GM10266 (cell line): ENCODE data around the gene CBX4.

ENCODE experiments used
- DNase-seq: peaks from one replicate; pipeline ENCODE4 v3.0.0; 2012; ENCODE audit errors: extremely low spot score
- TF ChIP-seq, protein P1 (sequence below): IDR thresholded peaks from 2 replicates; pipeline ENCODE4 v1.5.1; 2012; ENCODE audit warnings: mild to moderate bottlenecking, low read depth; ENCODE audit not compliant: control insufficient read depth, insufficient read depth; ENCODE audit errors: missing control alignments

CBX4 gene

DNA sequence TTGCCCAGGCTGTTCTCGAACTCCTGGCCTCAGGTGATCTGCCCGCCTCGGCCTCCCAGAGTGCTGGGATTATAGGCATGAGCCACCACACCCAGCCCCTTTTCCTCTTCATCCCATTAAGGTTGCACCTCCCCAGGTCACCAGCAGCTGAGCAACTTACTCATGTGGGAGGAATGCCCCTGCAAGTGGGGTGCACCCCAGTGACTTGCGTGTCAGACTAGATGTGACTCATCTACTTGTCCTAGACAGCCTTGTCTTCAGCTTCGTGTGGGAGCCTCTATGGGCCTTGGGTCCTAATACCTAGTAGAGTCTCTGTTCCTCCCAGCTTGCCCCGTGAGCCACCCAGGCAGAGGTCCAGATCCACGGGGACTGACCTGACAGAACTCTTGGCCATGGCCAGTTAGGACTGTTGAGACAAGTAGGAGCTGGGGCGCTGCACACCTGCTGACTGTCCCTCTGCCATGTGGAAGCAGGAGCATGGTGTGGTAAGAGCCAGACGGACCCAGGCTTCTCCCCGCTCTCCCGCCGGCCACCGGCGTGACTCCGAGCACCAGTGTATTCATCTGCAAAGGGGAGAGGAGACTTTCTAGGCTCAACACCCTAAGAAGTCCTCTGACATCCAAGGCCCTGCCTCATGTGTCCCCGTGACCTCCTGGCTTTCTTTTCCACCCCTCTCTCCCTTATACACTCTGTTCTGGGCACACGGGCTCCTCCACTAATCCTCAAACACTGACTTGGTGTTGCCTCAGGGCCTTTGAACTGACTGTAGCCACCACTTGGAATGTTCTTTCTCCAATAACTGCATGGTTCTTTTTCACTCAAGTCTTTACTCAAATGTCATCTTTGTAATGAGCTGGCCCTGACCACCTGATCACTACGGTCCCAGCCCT lies 11.6 kb upstream of the CBX4 start:
- TF ChIP-seq, protein P1, sequence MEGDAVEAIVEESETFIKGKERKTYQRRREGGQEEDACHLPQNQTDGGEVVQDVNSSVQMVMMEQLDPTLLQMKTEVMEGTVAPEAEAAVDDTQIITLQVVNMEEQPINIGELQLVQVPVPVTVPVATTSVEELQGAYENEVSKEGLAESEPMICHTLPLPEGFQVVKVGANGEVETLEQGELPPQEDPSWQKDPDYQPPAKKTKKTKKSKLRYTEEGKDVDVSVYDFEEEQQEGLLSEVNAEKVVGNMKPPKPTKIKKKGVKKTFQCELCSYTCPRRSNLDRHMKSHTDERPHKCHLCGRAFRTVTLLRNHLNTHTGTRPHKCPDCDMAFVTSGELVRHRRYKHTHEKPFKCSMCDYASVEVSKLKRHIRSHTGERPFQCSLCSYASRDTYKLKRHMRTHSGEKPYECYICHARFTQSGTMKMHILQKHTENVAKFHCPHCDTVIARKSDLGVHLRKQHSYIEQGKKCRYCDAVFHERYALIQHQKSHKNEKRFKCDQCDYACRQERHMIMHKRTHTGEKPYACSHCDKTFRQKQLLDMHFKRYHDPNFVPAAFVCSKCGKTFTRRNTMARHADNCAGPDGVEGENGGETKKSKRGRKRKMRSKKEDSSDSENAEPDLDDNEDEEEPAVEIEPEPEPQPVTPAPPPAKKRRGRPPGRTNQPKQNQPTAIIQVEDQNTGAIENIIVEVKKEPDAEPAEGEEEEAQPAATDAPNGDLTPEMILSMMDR = no peak
- DNase-seq = no peak

DNA sequence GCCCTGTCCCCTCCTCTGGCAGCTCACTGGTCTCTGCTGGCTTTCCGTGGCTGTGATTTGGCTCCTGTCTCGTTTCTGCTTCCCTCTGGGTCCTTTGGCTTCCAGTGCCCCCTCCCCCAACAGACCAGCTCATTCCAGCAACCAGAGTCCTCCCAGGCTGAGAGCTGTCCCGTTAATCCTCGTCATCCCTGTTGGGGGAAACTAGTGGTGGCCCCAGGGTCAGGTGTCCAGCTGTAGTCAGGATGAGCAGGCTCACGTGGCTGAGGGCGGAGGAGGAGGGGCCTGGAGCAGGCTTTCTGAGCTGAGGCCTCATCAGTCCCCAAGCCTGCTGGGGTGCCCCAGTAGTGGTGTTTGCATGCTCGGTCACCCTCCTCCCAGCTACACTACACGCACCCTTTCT lies 10.7 kb upstream of the CBX4 start:
- no peak for DNase-seq

DNA sequence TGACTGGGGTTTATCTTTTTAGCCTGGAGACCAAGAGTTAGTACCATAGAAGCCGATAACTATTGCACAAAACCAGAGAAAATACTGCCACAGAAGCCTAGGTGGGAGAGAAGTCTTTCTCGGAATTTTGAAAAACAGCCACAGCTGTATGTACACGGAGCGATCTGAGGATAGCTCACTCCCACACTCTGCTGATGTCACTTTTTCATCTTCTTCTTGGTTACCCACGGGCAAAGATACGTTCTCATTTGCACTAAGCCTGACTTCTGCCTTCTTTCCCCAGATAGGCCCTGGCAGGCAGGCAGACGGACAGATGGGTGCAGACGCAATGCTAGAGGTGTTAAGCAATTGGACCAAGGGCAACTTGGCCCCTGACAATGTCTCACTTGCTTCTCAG lies 9.1 kb upstream of the CBX4 start:
- TF ChIP-seq, protein P1 = no peak
- no peak for DNase-seq

More for the DNA sequence above, 10.7 kb upstream of the CBX4 start:
- TF ChIP-seq, protein P1 = no peak

DNA sequence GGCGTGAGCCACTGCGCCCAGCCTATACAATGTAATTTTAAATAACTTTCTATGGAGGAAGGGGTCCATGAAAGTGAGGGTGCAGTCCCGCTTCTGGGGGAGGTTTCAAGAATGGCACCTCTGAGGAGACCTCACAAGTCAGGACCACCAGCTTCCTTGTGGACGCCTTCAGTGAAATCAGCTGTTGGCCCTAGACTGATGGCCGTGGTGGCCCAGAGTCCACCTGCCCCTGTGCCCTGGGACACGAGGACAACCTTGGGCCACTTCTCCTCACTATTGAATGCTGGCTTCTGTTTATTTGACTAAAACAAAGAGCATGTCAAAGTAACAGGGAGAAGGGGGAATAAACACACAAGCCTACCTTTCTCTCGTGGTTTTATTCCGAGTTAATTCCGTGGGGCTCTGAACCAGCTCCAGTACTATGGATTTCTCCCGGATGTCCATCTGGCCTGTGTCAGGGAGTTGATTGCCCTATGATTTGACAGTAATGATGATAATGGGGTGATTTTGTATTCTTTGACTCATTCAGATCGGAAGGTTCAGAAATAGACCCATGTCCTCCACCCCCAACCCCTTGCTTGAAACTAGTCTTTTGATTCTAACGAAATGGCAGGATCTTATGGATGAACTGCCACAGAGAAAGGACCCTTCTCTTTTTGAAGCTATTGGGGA lies 8.6 kb upstream of the CBX4 start:
- no peak for DNase-seq

DNA sequence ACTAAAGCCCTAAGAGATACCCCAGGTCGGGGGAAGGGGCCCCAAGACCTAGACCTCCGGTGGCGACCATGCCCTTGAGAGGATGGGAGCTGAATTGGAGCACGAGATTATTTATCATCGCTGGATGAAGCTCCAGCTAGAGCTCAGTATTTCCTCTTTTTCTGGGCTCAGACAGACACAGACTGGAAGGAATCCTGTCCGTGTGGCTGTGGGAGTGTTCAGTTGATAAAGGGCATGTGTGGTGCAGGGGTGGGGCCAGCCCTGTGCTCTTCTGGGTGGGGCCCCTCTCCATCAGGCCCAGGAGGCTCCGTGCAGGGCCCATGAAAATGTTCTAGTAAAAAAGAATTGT lies 6.3 kb upstream of the CBX4 start:
- no peak for DNase-seq
- TF ChIP-seq, protein P1 = no peak

More for the DNA sequence above, 8.6 kb upstream of the CBX4 start:
- TF ChIP-seq, protein P1 = no peak

DNA sequence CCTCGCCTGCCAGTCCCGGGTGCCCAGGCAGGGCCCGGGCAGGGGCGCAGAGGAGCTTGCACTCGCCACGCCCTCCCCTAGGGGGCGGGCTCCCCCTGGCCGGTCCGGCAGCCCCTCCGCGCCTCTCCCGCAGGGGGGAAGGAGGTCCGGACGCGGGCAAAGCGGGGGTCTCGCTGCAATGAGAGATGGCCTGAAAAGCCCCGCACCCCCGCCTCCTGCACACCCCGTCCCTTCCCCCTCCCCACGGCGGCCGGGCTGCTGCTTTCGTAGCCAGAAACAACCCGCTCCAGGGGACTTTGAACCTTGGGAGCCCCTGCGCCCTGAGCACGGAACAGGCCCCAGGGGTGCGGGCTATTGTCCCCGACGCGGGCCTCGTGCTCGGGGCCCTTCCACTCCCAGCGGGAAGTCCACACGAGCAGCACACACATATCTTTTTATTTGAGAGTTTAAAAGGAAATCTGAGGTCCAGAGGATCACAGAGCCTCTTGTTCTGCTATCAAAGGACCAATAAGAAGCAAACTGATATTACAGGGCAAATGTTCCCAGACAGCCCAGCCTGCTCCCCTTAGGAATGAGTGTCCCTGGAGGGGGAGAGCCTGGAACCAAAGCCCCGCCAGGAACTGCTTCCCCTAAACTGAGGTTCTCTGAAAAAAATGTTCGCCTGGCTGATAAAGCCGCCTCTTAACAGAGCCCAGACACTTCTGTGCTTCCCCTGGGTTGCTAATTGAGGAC lies 5.8 kb upstream of the CBX4 start:
- peak; percentile 86 for DNase-seq
- TF ChIP-seq, protein P1 = peak; percentile 77
